ENCODE data around the gene TRA2A.

- TF ChIP-seq CTCF (IDR thresholded peaks at IDR 0.05; ENCODE audit: insufficient read depth, low read length, poor library complexity, severe bottlenecking), result no peak
- no peak for TF ChIP-seq EZH2phosphoT487 (conservative IDR thresholded peaks at IDR 0.05; ENCODE audit: low read length)
Measured at GRCh38 chr7:23473844-23474093, 58.0 kb downstream of the TRA2A start.

All from SU-DHL-6 (cell line).